HG02938 (cell line): ENCODE measurements around the gene UTP11.
A peak's percentile ranks its signal among the peaks of the same experiment; 100 is the strongest.

Experiments
- ATAC-seq: cut with Tn5 transposase; IDR thresholded peaks from one replicate; pipeline ENCODE4 v1.9.1; 2021; ENCODE audit warnings: mild to moderate bottlenecking, moderate library complexity; ENCODE audit not compliant: unreplicated experiment

Gene UTP11

DNA sequence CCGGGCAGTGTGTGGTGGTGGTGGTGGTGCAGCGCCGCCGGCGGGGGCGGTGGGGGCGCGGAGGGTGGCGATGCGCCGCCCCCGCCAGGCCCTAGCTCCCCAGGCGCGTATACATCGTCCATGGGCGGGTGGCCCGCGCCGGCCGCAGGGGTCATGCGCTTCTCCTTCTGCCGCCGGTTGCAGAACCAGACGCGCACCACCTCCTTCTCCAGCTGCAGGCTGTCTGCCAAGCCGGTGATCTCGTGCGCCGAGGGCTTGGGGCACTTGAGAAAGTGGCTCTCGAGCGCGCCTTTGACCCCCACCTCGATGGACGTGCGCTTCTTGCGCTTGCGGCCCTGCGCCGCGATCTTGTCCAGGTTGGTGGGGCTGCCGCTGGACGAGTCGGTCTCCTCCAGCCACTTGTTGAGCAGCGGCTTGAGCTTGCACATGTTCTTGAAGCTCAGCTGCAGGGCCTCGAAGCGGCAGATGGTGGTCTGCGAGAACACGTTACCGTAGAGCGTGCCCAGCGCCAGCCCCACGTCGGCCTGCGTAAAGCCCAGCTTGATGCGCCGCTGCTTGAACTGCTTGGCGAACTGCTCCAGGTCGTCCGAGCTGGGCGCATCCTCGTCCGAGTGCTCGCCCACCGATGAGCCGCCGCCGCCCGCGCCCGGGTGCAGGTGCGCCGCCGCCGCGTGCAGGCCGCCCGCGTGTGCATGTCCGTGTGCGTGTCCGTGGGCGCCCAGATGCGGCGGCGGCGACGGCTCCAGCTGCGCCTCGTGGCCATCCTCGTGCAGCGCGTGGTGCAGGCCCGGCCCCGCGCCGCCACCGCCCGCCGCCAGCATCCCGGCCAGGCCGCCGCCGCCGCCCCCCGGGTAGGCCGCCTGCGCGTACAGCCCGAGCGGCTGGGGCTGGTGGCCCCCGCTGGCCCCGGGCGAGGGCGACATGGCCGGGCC is 33.1 kb downstream of the UTP11 start:
- peak; percentile 10 for ATAC-seq

DNA sequence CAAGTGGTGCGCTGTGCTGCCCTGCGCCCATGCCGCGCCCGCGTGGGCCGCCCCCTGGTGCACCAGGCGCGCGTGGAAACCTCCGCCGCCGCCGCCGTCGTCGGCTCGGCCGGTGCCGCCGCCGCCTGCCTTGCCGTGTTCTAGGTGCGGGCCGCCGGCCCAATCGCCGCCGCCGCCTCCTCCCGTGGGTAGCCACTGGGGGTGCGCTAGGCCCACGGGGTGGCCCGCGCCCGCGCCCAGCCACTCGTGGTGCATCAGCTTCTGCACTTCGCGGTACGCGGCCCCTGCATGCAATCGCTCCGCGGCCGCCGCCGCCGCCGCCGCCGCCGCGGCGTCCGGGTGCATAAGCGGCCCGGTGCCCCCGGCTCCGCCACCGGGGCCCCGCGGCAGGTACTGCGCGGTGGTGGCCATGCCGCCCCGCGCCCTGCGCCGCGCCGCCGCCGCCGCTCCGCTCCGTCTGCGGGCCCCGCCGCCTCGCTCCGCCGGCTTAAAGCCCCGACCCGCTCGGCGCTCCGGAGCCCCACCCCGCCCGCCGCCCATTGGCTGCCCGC is 33.9 kb downstream of the UTP11 start, which contains the start of gene POU3F1:
POU3F1 (minus strand) TSS at position 461 of the 551 bp plus-strand sequence; CDS start at position 411, 50 bp downstream.
- peak; percentile 5 for ATAC-seq

- ATAC-seq, result peak; percentile 37
These were observed 34.5 kb downstream of the UTP11 start for GRCh38 chr1:38046884-38047602.

DNA sequence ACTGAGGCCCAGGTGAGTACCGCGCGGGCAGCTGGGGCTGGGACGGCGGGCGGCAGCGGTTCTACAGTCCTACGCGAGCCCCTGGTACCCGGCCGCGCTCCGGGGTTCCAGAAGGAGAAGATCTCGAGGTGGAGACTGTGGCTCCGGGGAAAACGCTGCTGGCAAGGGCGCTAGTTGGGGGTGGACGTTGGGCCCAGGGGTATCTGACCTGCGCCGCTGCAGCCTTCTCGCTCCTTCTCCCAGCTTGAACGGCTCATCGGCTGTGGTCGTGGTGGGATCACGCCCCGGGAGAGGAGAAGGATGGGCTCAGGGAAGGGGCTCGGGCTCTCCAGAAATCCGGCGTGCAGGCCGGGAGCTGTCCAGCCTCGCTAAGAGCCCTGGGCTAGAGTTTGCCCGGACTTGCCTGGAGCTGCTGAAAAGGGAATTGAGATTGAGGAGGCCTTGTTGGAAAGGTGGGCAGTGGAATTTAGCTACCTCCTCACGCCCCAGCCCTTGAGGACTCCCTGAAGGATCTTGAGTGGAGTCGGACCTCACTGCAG is 35.1 kb downstream of the UTP11 start:
- no peak for ATAC-seq

- ATAC-seq, result no peak
These were observed 38.0 kb downstream of the UTP11 start for GRCh38 chr1:38050397-38051078.

GRCh38 chr1:38051079-38051543 is 38.6 kb downstream of the UTP11 start:
- ATAC-seq, result no peak

DNA sequence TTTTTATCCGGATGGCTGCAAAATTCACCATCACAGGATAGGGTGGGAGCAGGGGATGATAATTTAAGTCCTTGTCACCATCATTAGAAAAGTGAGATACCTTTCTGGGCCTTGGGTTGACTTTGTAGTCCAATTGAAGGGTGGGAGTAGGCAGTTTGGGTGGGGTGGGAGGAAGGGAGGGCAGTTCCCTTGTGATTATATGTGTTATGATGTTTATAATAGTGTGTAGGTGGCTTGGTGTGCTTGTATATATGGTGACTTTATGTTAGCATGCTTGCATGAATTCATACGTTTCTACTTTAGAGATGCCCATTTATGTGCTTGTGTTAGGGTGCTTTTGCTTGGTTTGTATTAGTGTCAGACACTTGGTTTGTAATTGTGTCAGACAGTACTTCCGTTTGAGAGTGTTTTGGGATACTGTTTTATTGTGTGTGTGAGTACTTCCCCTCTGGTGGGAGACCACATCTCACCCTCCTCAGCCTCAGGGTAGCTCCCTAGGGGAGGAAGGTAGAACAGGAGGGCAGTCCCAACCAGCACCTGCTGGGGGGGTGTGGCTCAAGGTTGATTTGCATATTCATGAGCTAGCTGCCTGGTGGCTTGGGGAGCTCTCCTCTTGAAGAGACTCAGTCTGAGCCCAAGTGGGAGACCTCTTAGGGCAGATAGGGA is 40.3 kb downstream of the UTP11 start:
- ATAC-seq, result peak; percentile 46

DNA sequence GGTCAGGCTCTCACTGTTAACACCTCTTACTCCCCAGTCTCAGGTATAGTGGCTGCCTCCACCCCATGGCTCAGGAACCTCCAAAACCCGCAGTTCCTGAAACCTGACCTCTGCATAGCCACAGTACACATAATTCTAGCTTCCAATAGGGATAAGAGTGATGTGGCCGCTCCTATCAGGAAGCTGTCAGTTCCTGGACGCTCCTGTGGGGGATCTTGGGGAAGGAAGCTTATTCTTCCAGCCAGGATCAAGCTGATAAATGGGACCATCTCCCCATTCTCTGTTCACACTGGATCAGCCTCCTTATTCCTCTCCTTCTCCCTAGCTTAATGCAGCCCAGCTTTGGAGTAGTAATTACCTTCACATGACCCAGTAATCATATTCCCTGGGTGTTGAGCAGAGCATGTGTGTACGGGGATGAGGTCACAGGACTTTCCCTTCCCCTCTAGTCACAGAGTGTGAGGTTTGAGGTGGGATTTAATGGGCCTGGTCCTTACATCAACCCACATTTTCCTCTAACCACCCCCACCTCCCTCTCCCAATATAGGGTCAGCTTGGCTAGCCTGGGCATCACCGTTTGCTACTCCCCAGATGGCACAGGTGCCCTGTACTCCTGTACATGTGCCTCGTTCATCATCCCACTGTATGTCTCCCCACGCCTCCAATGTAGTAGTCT is 41.0 kb downstream of the UTP11 start:
- ATAC-seq, result no peak

GRCh38 chr1:38055398-38055797 is 42.9 kb downstream of the UTP11 start:
- ATAC-seq, result no peak

DNA sequence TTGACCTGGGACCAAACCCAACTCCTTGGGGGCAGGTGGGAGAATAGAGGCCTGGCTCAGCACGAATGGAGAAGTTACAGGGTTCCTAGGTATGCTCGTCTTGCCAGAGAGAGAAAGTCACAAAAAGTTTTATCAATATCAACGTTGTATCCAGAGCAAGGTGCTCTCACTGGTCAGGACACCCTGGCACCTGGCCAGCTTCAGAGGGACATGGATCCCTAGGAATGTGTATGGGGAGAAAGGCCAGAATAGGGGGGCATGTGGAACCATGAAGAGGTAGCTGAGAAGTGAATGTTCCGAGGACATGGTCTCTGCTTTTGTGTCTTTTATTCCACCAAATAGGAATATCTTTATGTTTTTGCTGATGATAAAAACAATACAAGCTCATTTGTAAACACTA is 43.4 kb downstream of the UTP11 start:
- no peak for ATAC-seq

- no peak for ATAC-seq
These were observed 47.2 kb downstream of the UTP11 start for GRCh38 chr1:38059635-38060250.

GRCh38 chr1:38060498-38060897 is 48.0 kb downstream of the UTP11 start:
- no peak for ATAC-seq

DNA sequence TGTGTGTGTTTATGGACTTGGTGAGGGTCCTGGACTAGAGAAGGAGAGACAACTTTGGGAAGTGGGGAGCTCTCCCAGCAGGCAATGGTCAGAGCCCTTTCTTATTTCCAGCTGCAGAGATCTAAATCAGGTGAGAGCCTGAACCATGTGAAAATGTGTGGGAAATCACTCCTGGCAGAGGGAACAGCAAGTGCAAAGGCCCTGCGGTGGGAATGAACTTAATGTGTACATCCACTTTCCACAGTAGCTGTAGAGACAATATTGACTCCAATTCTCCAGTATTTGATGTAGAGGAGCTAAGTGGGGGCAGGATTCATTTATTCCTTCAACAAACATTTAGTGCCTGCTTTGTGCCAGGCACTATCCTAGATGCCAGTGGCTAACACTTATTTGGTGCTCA is 48.8 kb downstream of the UTP11 start:
- ATAC-seq, result no peak

DNA sequence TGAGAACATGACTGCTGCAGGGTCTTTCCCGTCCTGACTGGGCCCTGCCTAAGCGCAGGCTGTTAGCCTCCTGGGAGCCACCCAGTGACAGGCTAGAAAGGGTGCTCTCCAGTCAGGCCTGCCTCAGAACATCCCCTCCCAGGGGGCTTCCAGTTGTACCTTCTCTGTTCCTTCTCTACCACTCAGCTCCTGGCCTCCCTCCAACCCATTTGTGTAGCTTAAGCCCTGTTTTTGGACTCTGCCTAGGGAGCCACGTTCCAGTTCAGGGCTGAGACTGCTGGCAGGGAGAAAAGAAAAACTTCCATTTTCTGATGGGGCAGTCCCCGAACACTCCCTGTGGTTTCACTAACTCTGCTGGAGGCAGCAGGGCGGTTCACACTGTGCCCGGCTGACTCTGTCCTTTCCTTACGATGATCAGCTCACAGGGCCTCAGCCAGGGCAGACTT is 49.4 kb downstream of the UTP11 start:
- ATAC-seq, result no peak

DNA sequence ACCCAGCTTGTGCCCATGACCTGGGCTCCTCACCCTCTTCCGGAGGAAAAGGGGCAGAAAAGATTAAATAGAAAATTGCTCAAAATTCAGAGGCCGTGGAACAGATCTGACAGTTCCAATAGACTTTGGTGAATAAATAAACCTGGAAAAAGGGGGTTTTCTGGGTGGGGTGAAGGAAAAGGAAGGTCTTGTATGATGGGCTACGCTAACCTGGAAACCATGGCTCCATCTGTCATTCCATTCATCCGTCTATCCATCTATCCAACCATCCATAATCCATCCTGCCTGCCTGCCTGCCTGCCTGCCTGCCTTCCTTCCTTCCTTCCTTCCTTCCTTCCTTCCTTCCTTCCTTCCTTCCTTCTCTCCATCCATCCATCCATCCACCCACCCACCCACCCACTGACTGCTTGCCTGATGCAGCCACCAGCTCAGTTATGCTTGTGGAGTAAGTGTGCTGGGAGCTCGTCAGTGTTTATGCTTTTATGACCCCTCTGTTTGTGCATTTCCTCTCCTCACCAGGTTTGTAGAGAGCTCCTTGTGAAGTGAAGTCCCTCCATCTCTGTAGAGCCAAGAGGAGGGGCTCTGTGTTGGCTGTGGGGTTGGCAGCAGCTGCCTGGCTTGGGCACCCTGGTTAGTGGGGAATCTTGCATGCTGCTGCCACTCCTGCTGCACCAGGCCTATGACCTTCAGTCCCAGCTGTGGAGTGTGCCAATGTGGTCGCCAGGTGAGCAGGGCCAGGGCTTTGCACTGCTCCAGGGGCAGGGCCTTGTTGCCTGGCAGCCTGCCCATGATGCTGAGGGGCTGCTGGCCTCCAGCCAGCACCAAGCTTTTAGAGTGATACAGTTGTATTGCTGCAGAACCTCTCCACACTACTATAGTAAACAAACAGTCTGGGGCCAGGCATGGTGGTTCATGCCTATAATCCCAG is 50.1 kb downstream of the UTP11 start:
- ATAC-seq, result no peak

- no peak for ATAC-seq
These were observed 51.1 kb downstream of the UTP11 start for GRCh38 chr1:38063616-38064015.

DNA sequence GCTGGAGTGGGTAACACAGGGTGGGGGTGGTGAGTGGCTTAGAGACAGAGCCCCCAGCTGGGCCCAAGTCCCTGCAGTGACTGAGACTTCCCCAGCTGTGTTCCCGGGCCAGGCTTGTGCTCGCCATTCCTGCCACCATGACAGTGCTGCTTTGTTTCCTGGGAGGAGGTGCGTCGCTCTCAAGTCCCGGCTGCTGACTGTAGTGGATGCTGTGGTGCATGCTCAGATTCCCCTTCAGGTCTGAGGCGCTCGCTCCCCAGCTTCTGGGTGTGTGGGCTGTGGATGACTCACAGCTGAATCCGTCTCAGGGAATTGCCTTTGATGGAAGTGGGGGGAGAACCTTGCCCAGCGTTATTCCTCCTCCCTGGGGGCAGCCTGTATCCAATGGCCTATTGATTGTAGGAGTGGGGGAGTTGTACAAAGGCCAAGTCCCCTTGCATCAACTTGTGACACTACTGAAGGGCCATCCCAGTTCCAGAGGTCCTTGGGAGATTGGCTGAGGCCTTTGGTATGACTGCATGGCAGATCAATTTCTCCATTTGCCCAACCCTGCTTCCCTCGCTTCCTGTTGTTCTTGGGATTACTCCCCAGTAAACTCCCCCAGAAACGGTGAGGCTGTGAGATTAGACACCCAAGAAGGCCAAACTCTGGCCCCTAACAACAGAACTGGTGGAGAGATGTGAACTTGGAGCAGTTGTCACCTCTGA is 51.8 kb downstream of the UTP11 start:
- ATAC-seq, result no peak
